Subcutaneous abdominal adipose tissue (tissue), 5 donors: Measurements from ENCODE around the gene CACNB1.
A peak's percentile ranks its signal among the peaks of the same experiment; 100 is the strongest.

Experiments
- H3K27ac ChIP-seq: one replicate; pipeline ENCODE4 v1.7.0; 2013; ENCODE audit warnings: low read depth, mild to moderate bottlenecking, inconsistent platforms, low read length, moderate library complexity
- H3K27me3 ChIP-seq, 5 donors: one replicate each; pipeline ENCODE4 v1.7.0; 2013; ENCODE audit warnings: low read length in 5 of 5, inconsistent platforms in 1 of 5; ENCODE audit not compliant: control insufficient read depth in 5 of 5, insufficient read depth in 4 of 5
- H3K36me3 ChIP-seq, 5 donors: one replicate each; pipeline ENCODE4 v1.7.0; 2013; ENCODE audit warnings: low read length in 5 of 5; ENCODE audit not compliant: control insufficient read depth in 5 of 5, insufficient read depth in 5 of 5
- H3K4me1 ChIP-seq, 5 donors: one replicate each; pipeline ENCODE4 v1.7.0; 2013; ENCODE audit warnings: low read length in 5 of 5, mild to moderate bottlenecking in 3 of 5, moderate library complexity in 1 of 5; ENCODE audit not compliant: control insufficient read depth in 5 of 5, insufficient read depth in 5 of 5
- H3K4me3 ChIP-seq, 5 donors: one replicate each; pipeline ENCODE4 v1.7.0; 2013; ENCODE audit warnings: low read length in 5 of 5, low read depth in 1 of 5
- H3K9ac ChIP-seq, 5 donors: one replicate each; pipeline ENCODE4 v1.7.0; 2013; ENCODE audit warnings: low read length in 5 of 5, mild to moderate bottlenecking in 4 of 5, moderate library complexity in 3 of 5
- H3K9me3 ChIP-seq, 5 donors: one replicate each; pipeline ENCODE4 v1.7.0; 2013; ENCODE audit warnings: low read length in 5 of 5; ENCODE audit not compliant: control insufficient read depth in 5 of 5
- donor health status: healthy.
- donor health status: healthy.
- donor health status: healthy.
- donor health status: healthy.
- donor health status: healthy.

CACNB1 gene

DNA sequence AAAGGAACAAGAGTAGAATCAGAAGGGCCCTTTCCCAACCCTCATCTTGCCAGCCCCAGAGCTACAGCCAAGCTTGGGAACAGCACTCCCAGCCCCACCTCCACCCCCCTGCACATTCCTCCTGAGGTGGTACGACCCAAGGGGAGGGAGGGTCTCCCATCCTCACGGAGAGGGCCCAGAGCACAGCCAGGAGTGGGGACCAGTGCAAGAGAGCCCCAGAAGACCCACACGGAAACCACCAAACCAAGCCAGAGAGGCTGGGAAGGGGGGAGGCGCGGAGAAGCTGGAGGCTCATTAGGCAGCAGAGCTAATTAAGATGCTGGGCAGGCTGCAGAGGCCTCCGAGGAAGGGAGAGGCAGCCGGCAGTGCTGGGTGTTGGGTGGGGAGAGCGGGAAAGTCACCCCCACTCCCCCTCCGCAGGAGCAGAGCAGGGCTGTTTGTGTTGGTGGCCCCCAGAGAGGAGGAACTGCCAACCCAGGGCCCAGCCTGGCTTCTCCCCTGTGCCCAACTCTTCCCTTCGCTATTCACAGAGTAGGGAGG lies 2.4 kb downstream of the CACNB1 start:
- H3K4me3 ChIP-seq: no peak overlapping the region
- no peaks in the 10 kb centered on the region for H3K9me3 ChIP-seq
- H3K9ac ChIP-seq: peak overlapping the region in 1 of 5 donors; percentile 24
- peaks cover 0 to 2% (median 0%) of the 10 kb centered on the region in 5 donors for H3K27me3 ChIP-seq
- H3K36me3 ChIP-seq: peaks cover 0 to 23% (median 15%) of the 10 kb centered on the region in 5 donors
- no peak overlapping the region for H3K27ac ChIP-seq
- H3K4me1 ChIP-seq: peaks cover 4 to 45% (median 38%) of the 10 kb centered on the region in 5 donors

DNA sequence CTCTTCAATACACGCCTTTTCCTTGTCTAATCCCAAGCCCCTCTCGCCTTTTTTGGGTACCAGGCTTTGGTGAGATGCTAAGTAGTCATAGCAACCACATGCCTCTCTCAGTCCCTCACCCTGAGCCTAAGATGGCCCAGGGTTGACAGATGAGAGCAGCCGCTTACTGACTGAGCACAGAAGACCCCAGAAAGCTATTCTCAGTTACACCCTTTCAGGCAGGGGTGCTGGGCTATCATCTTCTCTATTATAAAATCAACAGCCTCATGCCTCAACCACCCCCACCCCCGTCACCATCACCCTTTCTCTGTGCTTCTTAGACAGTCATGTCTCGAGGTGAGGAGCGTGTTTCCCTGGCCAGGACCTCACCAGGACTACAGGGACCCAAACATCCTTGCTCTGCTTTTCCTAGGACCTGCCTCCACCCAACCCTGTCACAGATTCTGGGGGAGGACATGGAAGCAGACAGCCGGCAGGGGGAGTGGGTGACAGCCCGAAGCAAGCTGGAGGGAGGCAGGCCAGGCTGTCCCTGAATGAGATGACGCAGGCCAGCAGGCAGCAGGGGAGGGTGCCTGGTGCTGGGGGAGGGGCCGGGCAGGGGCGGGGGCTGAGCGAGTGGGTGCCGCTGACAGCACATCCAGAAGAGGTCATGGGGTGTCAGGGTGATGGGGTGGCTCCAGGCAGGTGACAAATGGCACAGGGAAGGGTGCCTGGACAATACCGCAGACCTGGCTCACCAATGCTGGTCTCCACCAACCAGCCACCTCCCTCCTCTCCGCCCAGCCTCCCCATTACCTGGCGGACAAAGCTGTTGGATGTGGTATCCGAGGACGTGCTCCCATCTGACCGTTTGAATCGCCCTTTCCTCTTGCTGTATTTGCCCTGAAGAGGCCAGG lies 3.1 kb downstream of the CACNB1 start:
- Histone ChIP-seq H3K4me1 (peaks cover 4 to 40% (median 34%) of the 10 kb centered on the region in 5 donors), H3K4me3 (no peak overlapping the region), H3K9ac (no peak overlapping the region), H3K27me3 (peaks cover 0 to 2% (median 0%) of the 10 kb centered on the region in 5 donors), H3K27ac (no peak overlapping the region), H3K9me3 (no peaks in the 10 kb centered on the region), H3K36me3 (peaks cover 0 to 23% (median 15%) of the 10 kb centered on the region in 5 donors)

- H3K4me1 ChIP-seq: peaks cover 4 to 33% (median 28%) of the 10 kb centered on the region in 5 donors
- no peak overlapping the region for H3K4me3 ChIP-seq
- H3K27ac ChIP-seq: no peak overlapping the region
- no peaks in the 10 kb centered on the region for H3K9me3 ChIP-seq
- peaks cover 0 to 23% (median 15%) of the 10 kb centered on the region in 5 donors for H3K36me3 ChIP-seq
- peaks cover 0 to 2% (median 0%) of the 10 kb centered on the region in 5 donors for H3K27me3 ChIP-seq
- no peak overlapping the region for H3K9ac ChIP-seq
Measured at GRCh38 chr17:39193346-39193745, 4.1 kb downstream of the CACNB1 start.

GRCh38 chr17:39192901-39193300 lies 4.6 kb downstream of the CACNB1 start:
- no peaks in the 10 kb centered on the region for H3K9me3 ChIP-seq
- H3K27ac ChIP-seq: no peak overlapping the region
- H3K9ac ChIP-seq: no peak overlapping the region
- peaks cover 0 to 23% (median 15%) of the 10 kb centered on the region in 5 donors for H3K36me3 ChIP-seq
- peaks cover 0 to 2% (median 0%) of the 10 kb centered on the region in 5 donors for H3K27me3 ChIP-seq
- no peak overlapping the region for H3K4me3 ChIP-seq
- peaks cover 2 to 29% (median 23%) of the 10 kb centered on the region in 5 donors for H3K4me1 ChIP-seq

GRCh38 chr17:39191750-39192510 lies 5.5 kb downstream of the CACNB1 start:
- H3K27ac ChIP-seq: no peak overlapping the region
- no peak overlapping the region for H3K9ac ChIP-seq

GRCh38 chr17:39187152-39187830 lies 10.2 kb downstream of the CACNB1 start:
- no peak overlapping the region for H3K9ac ChIP-seq
- H3K27ac ChIP-seq: no peak overlapping the region
- H3K36me3 ChIP-seq: peaks cover 0 to 57% (median 41%) of the 10 kb centered on the region in 5 donors

More at GRCh38 chr17:39191750-39192510, 5.5 kb downstream of the CACNB1 start:
- H3K27me3 ChIP-seq: peaks cover 0 to 2% (median 0%) of the 10 kb centered on the region in 5 donors
- peaks cover 0 to 29% (median 25%) of the 10 kb centered on the region in 5 donors for H3K36me3 ChIP-seq
- H3K9me3 ChIP-seq: no peaks in the 10 kb centered on the region
- H3K4me3 ChIP-seq: no peak overlapping the region
- peaks cover 2 to 22% (median 18%) of the 10 kb centered on the region in 5 donors for H3K4me1 ChIP-seq

DNA sequence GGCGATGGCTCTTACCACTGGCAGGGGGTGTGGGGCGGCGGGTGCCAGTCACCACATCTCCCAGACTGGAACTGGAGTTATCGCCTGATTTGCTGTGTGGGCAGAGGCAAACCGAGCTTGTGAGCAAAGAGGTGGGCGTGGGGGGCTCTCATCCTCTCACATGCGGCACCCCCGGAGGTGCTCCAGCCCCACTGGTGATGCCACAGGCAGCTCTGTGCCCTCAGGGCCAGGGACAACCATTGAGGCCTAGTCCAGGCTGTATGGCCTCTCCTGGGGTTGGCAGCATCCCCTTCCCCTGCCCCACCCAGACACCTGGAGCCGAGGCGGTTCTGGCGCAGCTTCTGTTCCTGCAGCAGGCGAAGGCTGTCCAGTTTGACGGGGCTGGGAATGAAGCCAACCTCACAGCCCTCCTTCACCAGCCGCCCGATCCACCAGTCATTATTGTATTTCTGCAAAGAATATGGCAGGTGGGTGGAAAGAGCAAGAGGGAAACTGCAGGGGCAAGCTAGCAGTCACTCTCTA lies 10.9 kb downstream of the CACNB1 start:
- H3K9ac ChIP-seq: no peak overlapping the region
- peaks cover 0 to 50% (median 36%) of the 10 kb centered on the region in 5 donors for H3K36me3 ChIP-seq
- H3K4me3 ChIP-seq: no peak overlapping the region
- H3K27ac ChIP-seq: no peak overlapping the region
- H3K4me1 ChIP-seq: no peaks in the 10 kb centered on the region
- H3K27me3 ChIP-seq: no peaks in the 10 kb centered on the region
- H3K9me3 ChIP-seq: no peaks in the 10 kb centered on the region

More at GRCh38 chr17:39187152-39187830, 10.2 kb downstream of the CACNB1 start:
- Histone ChIP-seq H3K4me1 (no peaks in the 10 kb centered on the region), H3K4me3 (no peak overlapping the region), H3K27me3 (no peaks in the 10 kb centered on the region), H3K9me3 (no peaks in the 10 kb centered on the region)

GRCh38 chr17:39183720-39184119 lies 13.7 kb downstream of the CACNB1 start:
- no peak overlapping the region for H3K4me3 ChIP-seq
- H3K4me1 ChIP-seq: no peaks in the 10 kb centered on the region
- H3K27me3 ChIP-seq: no peaks in the 10 kb centered on the region
- H3K36me3 ChIP-seq: peaks cover 0 to 45% (median 32%) of the 10 kb centered on the region in 5 donors
- H3K9me3 ChIP-seq: no peaks in the 10 kb centered on the region
- no peak overlapping the region for H3K27ac ChIP-seq
- H3K9ac ChIP-seq: no peak overlapping the region

GRCh38 chr17:39183045-39183444 lies 14.4 kb downstream of the CACNB1 start:
- Histone ChIP-seq H3K4me3 (no peak overlapping the region), H3K4me1 (no peaks in the 10 kb centered on the region), H3K36me3 (peaks cover 0 to 45% (median 32%) of the 10 kb centered on the region in 5 donors), H3K9ac (no peak overlapping the region), H3K27me3 (no peaks in the 10 kb centered on the region), H3K9me3 (no peaks in the 10 kb centered on the region), H3K27ac (no peak overlapping the region)
